Activated CD4-positive, alpha-beta T cell treated with anti-CD3 and anti-CD28 coated beads for 36 hours (primary cell): ENCODE results near the gene MED8. TPM values are rescaled to one million over a fixed set of nuclear protein-coding genes. Genes with fewer than 3 reads are reported as not detected.

ENCODE experiments used
- ATAC-seq: fragments of 200-7000 bp; cut with Tn5 transposase; one replicate; pipeline ENCODE4 v1.10.0; 2021; ENCODE audit warnings: mild to moderate bottlenecking, moderate library complexity
- CTCF ChIA-PET: fragments of 350-600 bp; sonication (Branson Sonifier 250); formaldehyde crosslinking; loops from one replicate; lab custom pipeline; 2021; ENCODE audit warnings: antibody characterized with exemption; lab: Charles Lee
- POLR2A ChIA-PET: fragments of 350-600 bp; sonication (Branson Sonifier 250); formaldehyde crosslinking; loops from one replicate; lab custom pipeline; 2021; ENCODE audit warnings: antibody characterized with exemption, inconsistent platforms; lab: Charles Lee
- DNase-seq: peaks from one replicate; pipeline ENCODE4 v3.0.0-alpha.2; 2020
- H3K27ac Mint-ChIP-seq: one replicate; pipeline ENCODE4 v1.8.0; 2021; ENCODE audit warnings: mixed read lengths
- H3K27me3 Mint-ChIP-seq: one replicate; pipeline ENCODE4 v1.8.0; 2021; ENCODE audit warnings: mixed read lengths
- H3K36me3 Mint-ChIP-seq: one replicate; pipeline ENCODE4 v1.8.0; 2021; ENCODE audit warnings: low read depth, mixed read lengths
- H3K4me1 Mint-ChIP-seq: one replicate; pipeline ENCODE4 v1.8.0; 2021; ENCODE audit warnings: mixed read lengths
- H3K4me3 Mint-ChIP-seq: one replicate; pipeline ENCODE4 v1.8.0; 2021; ENCODE audit warnings: mild to moderate bottlenecking, moderate library complexity, mixed read lengths
- H3K9me3 Mint-ChIP-seq: one replicate; pipeline ENCODE4 v1.8.0; 2021; ENCODE audit warnings: low read depth, mixed read lengths
- intact Hi-C, 2 experiments: fragments of 100-400 bp; cut with DNase I in 1 of 2; cut with micrococcal nuclease in 1 of 2; formaldehyde crosslinking; loops; one replicate each; pipeline versions ENCODE4 v1.14.2 to v1.15.1; 2022 to 2024; cut with DNase I, micrococcal nuclease
- total RNA-seq, 2 experiments: library from RNA; stranded (reverse); gene quantifications; one replicate each; pipeline ENCODE4 v1.2.3, GENCODE V29; 2021

MED8 gene
- total RNA-seq, 2 experiments from 2014 or later, result 32.3 to 36.6 TPM

DNA sequence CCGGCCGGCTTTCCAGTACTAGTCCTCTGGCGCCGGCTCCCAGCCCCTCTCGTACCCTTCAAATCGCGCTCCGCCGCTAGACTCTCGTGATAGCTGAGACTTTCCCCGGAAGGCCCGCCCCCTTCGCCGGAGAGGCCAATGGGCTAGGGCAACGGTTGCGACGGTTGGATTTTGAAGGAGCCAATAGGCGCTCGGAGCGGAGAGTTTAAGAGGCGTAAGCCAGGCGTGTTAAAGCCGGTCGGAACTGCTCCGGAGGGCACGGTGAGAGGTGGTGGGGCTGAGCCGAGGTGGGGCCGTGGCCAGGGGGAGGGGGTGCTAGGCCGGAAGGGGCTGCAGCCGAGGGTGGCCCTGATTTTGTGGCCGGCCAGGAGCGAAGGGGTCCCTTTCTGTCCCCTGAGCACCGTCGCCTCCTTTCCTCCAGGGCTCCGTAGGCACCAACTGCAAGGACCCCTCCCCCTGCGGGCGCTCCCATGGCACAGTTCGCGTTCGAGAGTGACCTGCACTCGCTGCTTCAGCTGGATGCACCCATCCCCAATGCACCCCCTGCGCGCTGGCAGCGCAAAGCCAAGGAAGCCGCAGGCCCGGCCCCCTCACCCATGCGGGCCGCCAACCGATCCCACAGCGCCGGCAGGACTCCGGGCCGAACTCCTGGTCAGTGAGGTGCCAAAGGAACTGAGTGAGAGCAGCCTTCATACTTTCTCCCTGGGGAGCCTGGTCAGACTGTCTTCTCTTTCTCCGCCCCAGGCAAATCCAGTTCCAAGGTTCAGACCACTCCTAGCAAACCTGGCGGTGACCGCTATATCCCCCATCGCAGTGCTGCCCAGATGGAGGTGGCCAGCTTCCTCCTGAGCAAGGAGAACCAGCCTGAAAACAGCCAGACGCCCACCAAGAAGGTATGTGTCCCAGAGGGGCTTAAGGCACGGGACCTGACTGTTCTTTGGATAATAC is 30.6 kb downstream of the MED8 start, which contains the start of gene CDC20:
CDC20 (plus strand) TSS at position 236 of the 948 bp plus-strand sequence; CDS start at position 471, 235 bp downstream.
- Mint-ChIP-seq H3K4me1 (peaks cover 32% of the 10 kb centered on the region), H3K36me3 (peaks cover 50% of the 10 kb centered on the region), H3K27ac (peak within 1 kb of the TSS; percentile 93), H3K9me3 (no peaks in the 10 kb centered on the region), H3K27me3 (no peaks in the 10 kb centered on the region), H3K4me3 (peak within 1 kb of the TSS; percentile 97)
- DNase-seq (peak; percentile 99), ATAC-seq (peak; percentile 99)
- CTCF ChIA-PET, result interaction anchor here (0.6 to 2.4 kb wide), 9 partner anchors 9 to 291 kb away, joined by 3 to 10 read pairs (median 4); partner anchors contain the start of genes ELOVL1 and KDM4A
- intact Hi-C loops, result loop anchor here (1.0 to 5.0 kb wide), 12 partner anchors 9 to 588 kb away; partner anchors contain the start of genes ELOVL1 (in 2 of the 2), CFAP57 (in 1 of the 2), EBNA1BP2 (in 1 of the 2) and IPO13 (in 1 of the 2)
- POLR2A ChIA-PET, result interaction anchor here (1.6 kb wide), 1 partner anchor 9 kb away, joined by 14 read pairs; the partner anchor contains the start of gene ELOVL1

DNA sequence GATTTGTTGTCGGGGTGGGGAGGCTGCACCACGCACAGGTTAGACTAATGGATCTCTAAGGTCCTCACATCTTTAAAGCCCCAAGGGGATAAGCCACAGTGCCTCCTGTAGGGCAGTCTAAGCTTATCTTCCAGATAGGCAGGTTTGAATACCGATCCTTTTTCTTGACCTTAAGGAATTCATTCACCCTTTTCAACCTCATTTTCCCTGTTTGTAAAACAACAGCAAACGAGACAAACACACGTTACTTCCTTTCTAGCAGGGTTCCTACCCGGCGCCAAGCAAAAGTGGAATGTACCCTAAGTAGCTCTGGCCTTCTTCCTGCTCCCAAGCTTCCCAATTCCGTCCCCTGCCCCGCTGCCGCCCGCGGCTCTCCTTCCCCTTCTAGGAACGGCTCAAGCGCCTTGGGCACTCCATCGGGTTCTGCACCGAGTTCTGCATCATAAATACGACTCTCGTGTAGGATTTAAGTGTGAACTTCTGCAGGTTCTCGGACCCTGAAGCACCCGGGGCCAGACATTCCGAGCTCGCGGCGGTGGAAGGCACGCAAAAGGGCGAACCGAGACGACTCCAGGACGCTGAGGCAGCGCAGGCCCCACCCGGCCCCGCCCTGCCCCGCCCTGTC is 31.4 kb downstream of the MED8 start:
- Mint-ChIP-seq H3K27me3 (no peaks in the 10 kb centered on the region), H3K4me3 (peak overlapping the region; percentile 97), H3K9me3 (no peaks in the 10 kb centered on the region), H3K36me3 (peaks cover 43% of the 10 kb centered on the region), H3K27ac (peak overlapping the region; percentile 93), H3K4me1 (peaks cover 30% of the 10 kb centered on the region)
- ChIA-PET CTCF (interaction anchor here (0.6 to 2.4 kb wide), 11 partner anchors 10 to 291 kb away, joined by 3 to 10 read pairs (median 4); partner anchors contain the start of genes ELOVL1, KDM4A, MED8 and SZT2), POLR2A (interaction anchor here (1.6 kb wide), 1 partner anchor 9 kb away, joined by 14 read pairs; the partner anchor contains the start of gene ELOVL1)
- DNase-seq, result peak; percentile 49
- peak; percentile 15 for ATAC-seq
- intact Hi-C loops, result loop anchor here (1.0 to 5.0 kb wide), 12 partner anchors 9 to 589 kb away; partner anchors contain the start of genes ELOVL1 (in 2 of the 2), CFAP57 (in 1 of the 2), EBNA1BP2 (in 1 of the 2) and IPO13 (in 1 of the 2)

DNA sequence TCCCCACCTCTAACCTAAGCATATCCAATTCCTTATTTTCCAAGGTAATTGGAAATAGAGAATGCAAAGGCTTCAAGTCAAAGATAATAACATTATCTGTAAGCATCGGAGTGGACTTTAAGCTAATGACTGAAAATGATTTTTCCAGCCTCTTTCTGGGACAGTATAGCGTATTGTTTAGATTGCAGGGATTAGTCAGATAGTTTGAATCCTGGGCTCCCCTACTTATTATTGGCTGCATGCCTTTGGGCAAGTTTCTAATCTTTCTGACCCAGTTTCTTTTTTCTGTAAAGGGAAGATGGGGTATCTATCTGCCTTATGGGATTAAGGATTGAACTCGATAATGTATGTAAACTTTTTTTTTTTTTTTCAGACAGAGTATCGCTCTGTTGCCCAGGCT is 32.3 kb downstream of the MED8 start:
- CTCF ChIA-PET, result interaction anchor here (0.7 to 2.4 kb wide), 5 partner anchors 11 to 1437 kb away, joined by 3 to 10 read pairs (median 4); partner anchors contain the start of genes ELOVL1 and MPL
- Mint-ChIP-seq H3K4me3 (peak overlapping the region; percentile 97), H3K9me3 (no peaks in the 10 kb centered on the region), H3K27me3 (no peaks in the 10 kb centered on the region), H3K36me3 (peaks cover 36% of the 10 kb centered on the region), H3K27ac (no peak overlapping the region), H3K4me1 (peaks cover 28% of the 10 kb centered on the region)
- DNase-seq, result no peak
- intact Hi-C loops, result loop anchor here in 1 of 2 experiments (5.0 kb wide), 1 partner anchor 130 kb away; no protein-coding TSS in a partner anchor
- POLR2A ChIA-PET, result no interaction called here
- no peak for ATAC-seq

DNA sequence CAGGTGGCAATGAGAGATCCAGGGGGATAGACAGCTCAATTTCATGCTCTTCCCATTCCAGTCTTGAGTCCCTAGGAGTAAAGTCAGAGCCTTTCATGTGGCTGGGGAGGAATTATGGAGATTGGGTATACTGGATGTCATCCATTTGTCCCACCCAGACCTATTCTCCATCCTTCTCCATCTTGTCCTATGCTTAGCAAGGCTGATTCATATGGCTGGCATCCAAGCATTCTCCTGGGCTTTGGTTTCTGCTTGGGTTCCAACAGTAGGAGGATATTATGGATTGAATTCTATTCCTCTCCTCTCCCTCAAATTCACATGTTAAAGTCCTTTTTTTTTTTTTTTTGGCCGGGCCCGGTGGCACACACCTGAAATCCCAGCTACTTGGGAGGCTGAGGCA is 34.7 kb downstream of the MED8 start:
- ATAC-seq, result no peak
- peaks cover 14% of the 10 kb centered on the region for H3K36me3 Mint-ChIP-seq
- POLR2A ChIA-PET, result no interaction called here

DNA sequence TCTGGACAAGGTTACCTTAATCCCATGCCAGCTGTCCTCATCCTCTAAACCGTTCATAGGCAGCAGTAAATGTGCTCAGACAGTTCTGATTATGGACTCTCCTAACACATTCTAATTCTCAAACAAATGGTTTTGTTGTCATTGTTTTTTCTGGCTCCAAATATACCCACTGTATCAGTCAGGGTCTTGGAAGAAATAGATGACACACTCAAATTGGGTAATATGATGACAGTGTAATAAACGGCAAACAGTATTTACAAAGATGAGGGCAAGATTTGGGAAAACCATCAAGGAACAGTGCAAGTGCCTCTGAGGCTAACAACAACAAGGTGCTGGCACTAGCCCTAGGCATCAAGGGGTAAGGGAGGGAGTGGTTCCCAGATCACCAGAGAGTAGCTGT is 35.1 kb downstream of the MED8 start:
- Mint-ChIP-seq H3K4me3 (no peak overlapping the region), H3K4me1 (peaks cover 11% of the 10 kb centered on the region), H3K27me3 (no peaks in the 10 kb centered on the region), H3K9me3 (no peaks in the 10 kb centered on the region), H3K36me3 (peaks cover 10% of the 10 kb centered on the region), H3K27ac (no peak overlapping the region)
- intact Hi-C loops, result no loop called here
- no peak for DNase-seq
- POLR2A ChIA-PET, result no interaction called here
- CTCF ChIA-PET, result interaction anchor here (1.1 kb wide), 1 partner anchor 34 kb away, joined by 3 read pairs; no protein-coding TSS in a partner anchor
- no peak for ATAC-seq

More for the DNA sequence above, 34.7 kb downstream of the MED8 start:
- Mint-ChIP-seq H3K4me1 (peaks cover 10% of the 10 kb centered on the region), H3K4me3 (no peak overlapping the region), H3K27me3 (no peaks in the 10 kb centered on the region), H3K9me3 (no peaks in the 10 kb centered on the region), H3K27ac (no peak overlapping the region)
- DNase-seq, result no peak
- intact Hi-C loops, result loop anchor here in 1 of 2 experiments (5.0 kb wide), 1 partner anchor 128 kb away; no protein-coding TSS in a partner anchor
- CTCF ChIA-PET, result no interaction called here

DNA sequence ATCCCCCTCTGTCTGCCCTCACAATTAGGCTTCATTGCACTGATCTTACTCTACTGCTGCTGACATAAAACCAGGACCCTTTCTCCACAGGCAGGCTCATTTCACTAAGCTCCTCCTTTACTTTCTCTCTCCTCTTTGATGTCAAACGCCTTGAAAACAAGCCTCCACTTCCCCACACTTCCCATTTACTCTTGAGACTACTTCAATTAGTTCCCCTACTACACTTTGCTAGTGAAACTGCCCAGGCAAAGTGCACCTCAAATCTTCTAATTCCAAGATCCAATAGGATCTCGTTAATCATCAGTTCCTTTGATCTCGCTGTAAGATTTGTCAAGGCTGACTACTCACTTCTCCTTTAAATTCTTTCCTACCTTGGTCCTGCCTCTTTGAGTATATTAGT is 36.7 kb downstream of the MED8 start:
- ChIA-PET CTCF (interaction anchor here (0.9 kb wide), 1 partner anchor 62 kb away, joined by 3 read pairs; no protein-coding TSS in a partner anchor), POLR2A (no interaction called here)
- H3K27me3 Mint-ChIP-seq, result no peaks in the 10 kb centered on the region

DNA sequence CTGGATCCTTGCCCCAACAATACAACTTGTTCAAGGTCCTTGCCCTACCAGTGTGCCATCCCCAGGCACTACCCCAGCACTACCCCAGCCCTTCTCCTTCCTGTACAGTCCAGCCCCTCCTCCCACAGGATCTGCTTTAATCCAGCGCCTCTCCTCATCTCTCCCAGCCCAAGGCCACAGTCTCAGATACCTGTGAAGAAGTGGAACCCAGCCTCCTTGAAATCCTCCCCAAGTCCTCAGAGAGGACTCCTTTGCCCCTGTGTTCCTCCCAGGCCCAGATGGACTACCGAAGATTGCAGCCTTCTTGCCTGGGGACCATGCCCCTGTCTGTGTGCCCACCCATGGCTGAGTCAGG is 37.3 kb downstream of the MED8 start:
- Mint-ChIP-seq H3K36me3 (peaks cover 6% of the 10 kb centered on the region), H3K27me3 (no peaks in the 10 kb centered on the region), H3K27ac (no peak overlapping the region), H3K4me3 (no peak overlapping the region), H3K4me1 (peaks cover 18% of the 10 kb centered on the region), H3K9me3 (no peaks in the 10 kb centered on the region)
- ChIA-PET CTCF (no interaction called here), POLR2A (no interaction called here)
- no peak for ATAC-seq
- no peak for DNase-seq
- intact Hi-C loops, result no loop called here

More for the DNA sequence above, 36.7 kb downstream of the MED8 start:
- intact Hi-C loops, result no loop called here
- no peak for DNase-seq
- Mint-ChIP-seq H3K9me3 (no peaks in the 10 kb centered on the region), H3K4me1 (peaks cover 20% of the 10 kb centered on the region), H3K36me3 (peaks cover 6% of the 10 kb centered on the region), H3K4me3 (no peak overlapping the region), H3K27ac (no peak overlapping the region)
- ATAC-seq, result no peak

DNA sequence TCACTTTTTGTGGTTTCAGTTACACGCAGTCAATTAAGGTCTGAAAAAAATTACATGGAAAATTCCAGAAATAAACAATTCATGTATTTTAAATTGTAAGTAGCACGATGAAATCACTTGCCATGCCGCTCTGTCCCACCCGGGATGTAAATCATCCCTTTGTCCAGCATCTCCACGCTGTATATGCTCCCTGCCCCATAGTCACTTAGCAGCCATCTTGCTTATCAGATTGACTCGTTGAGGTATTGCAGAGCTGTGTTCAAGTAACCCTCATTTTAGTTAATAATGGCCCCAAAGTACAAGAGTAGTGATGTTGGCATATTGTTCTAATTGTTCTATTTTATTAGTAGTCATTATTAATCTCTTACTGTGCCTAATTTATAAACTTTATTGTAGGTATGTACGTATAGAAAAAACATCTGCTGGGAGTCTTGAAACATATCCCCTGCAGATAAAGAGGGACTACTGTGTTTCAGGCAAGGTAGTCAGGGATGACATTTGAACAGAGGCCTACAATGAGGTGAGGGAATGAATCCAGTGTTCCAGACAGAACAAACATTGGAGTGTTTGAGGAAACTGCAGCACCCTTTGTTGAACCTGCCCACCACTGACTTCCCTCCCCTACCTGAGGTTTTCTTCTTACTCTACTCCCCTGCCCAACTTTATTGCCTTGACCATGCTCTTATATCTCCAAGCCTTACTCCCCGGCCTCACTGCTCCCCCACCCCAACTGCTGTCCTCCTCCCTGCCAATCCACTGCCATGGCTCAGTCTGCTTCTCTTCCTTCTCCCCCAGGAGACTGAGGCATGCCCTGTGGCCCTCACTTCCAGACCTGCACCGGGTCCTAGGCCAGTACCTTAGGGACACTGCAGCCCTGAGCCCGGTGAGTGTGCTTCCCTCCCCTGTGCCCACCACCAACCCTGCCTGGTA is 37.9 kb downstream of the MED8 start:
- Mint-ChIP-seq H3K9me3 (no peaks in the 10 kb centered on the region), H3K4me3 (no peak overlapping the region), H3K27ac (no peak overlapping the region), H3K4me1 (peaks cover 16% of the 10 kb centered on the region), H3K36me3 (peaks cover 3% of the 10 kb centered on the region), H3K27me3 (no peaks in the 10 kb centered on the region)
- intact Hi-C loops, result no loop called here
- no peak for ATAC-seq
- no peak for DNase-seq
- CTCF ChIA-PET, result no interaction called here
- POLR2A ChIA-PET, result no interaction called here

DNA sequence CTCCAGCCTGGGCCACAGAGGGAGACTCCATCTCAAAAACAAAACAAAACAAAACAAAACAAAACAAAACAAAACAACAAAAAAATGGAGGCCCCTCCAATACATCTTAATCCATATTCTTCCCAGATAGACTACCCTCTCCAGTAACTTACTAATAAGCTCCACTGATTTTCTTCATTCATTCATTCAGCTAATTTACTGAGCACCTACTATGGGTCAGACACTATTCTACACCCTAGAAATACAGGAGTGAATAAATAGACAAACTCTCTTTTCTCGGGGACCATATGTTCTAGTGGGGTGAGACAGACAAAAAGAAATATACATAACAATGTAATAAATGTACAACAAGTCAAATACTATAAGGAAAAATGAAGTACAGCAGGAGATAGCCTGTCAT is 38.6 kb downstream of the MED8 start:
- Mint-ChIP-seq H3K4me3 (no peak overlapping the region), H3K36me3 (peaks cover 3% of the 10 kb centered on the region), H3K9me3 (no peaks in the 10 kb centered on the region), H3K27me3 (no peaks in the 10 kb centered on the region), H3K4me1 (peaks cover 16% of the 10 kb centered on the region), H3K27ac (no peak overlapping the region)
- CTCF ChIA-PET, result no interaction called here
- DNase-seq (no peak), ATAC-seq (no peak)
- intact Hi-C loops, result no loop called here
- POLR2A ChIA-PET, result no interaction called here

DNA sequence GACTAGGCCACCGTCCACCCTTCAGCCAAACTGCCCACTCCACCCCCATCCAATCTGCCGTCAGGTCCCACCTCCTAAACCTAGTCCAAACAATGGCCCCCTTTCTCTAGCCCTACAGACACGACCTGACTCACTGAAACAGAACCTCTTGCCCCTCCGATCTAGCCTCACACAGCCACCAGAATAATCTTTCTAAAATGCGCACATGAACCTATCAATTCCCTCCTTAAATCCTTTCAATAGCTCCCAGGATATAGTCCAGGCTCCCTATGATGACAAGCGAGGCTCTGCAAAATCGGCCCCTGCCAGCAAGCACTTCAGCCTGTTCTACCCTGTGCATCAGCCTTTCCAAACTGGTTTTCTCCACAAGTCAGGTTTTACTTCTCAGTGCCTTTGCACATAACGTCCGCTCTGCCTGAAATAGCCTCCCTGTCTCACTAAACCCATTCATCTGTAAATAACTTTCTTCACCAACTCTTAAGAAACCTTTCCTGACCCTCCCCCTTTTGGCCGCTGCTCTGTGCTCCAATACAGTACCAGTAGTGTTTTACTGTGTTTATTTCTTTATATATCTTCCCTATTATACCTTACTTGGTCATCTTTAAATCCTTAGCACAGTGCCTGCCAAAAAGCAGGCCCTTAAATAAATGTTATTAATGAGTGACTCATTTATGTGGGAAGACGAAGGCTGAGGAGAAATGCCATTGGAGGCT is 39.9 kb downstream of the MED8 start:
- ATAC-seq (no peak), DNase-seq (no peak)
- Mint-ChIP-seq H3K4me1 (peaks cover 19% of the 10 kb centered on the region), H3K36me3 (no peaks in the 10 kb centered on the region), H3K4me3 (peak overlapping the region; percentile 71), H3K9me3 (no peaks in the 10 kb centered on the region), H3K27me3 (no peaks in the 10 kb centered on the region), H3K27ac (peak overlapping the region; percentile 72)
- ChIA-PET POLR2A (no interaction called here), CTCF (no interaction called here)
- intact Hi-C loops, result loop anchor here (1.0 to 2.0 kb wide), 6 partner anchors 9 to 177 kb away; partner anchors contain the start of genes CDC20 (in 2 of the 2), CFAP57 (in 1 of the 2), EBNA1BP2 (in 1 of the 2) and ELOVL1 (in 1 of the 2)
